ENCODE data around the gene SH3GL1.

Gene SH3GL1

DNA sequence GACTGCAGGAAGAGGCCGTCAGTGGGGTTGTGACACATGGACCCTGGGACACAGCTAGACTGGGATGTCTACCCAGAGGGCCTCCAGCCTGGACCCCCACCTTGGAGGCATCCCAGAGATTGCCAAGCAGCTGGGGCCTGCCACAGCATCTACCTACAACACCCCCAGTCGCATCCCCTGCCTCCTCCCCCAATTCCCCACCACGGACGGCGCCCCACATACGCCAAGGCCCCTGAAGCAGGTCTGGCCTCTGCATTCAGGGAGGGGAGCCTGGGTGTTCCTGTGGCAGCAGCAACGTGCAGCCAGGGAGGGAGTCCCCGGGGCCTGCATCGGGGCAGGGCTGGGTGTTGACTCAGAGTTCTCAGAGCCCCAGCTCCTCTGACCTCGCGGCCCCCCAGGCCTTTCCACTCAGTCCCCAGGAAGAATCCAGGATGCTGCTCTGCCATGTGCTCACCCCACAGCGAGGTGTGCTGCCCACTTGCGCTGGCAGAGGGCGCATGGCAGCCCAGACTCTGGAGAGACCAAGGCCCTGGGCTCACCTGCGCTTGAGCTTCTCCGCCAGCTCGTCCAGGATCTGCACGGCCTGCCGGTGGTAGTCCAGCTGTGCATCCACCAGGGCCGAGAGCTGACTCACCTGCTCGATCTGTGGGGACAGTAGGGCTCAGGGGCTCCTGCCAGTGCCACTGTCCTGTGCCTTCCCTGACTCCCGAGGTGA, 37.4 kb downstream of the SH3GL1 start:
- in situ Hi-C loops (cut with MboI; ENCODE audit: low sequenced_read_pairs) = no loop called here
- H3K9me3 ChIP-seq = no peaks in the 10 kb centered on the region
- H3K4me3 ChIP-seq = no peak overlapping the region
- H3K36me3 ChIP-seq (replicated peaks) = peaks cover 69% of the 10 kb centered on the region
- H3K27me3 ChIP-seq (ENCODE audit: low read depth) = no peaks in the 10 kb centered on the region
- no peak for DNase-seq (ENCODE audit: low spot score in 2 of 2)
- H3K4me1 ChIP-seq = no peaks in the 10 kb centered on the region

- DNase-seq (ENCODE audit: low spot score in 2 of 2) = no peak
- in situ Hi-C loops (cut with MboI; ENCODE audit: low sequenced_read_pairs) = no loop called here
- no peaks in the 10 kb centered on the region for H3K9me3 ChIP-seq
- no peak overlapping the region for H3K4me3 ChIP-seq
- H3K4me1 ChIP-seq = no peaks in the 10 kb centered on the region
- H3K36me3 ChIP-seq (replicated peaks) = peaks cover 67% of the 10 kb centered on the region
- H3K27me3 ChIP-seq (ENCODE audit: low read depth) = no peaks in the 10 kb centered on the region
Observed at GRCh38 chr19:4362101-4362828, 38.1 kb downstream of the SH3GL1 start.

- in situ Hi-C loops (cut with MboI; ENCODE audit: low sequenced_read_pairs) = no loop called here
- Histone ChIP-seq H3K4me1 (no peaks in the 10 kb centered on the region), H3K9me3 (no peaks in the 10 kb centered on the region), H3K36me3 (replicated peaks) (peaks cover 67% of the 10 kb centered on the region), H3K4me3 (no peak overlapping the region), H3K27me3 (ENCODE audit: low read depth) (no peaks in the 10 kb centered on the region)
- no peak for DNase-seq (ENCODE audit: low spot score in 2 of 2)
Observed at GRCh38 chr19:4361152-4362046, 38.9 kb downstream of the SH3GL1 start.

DNA sequence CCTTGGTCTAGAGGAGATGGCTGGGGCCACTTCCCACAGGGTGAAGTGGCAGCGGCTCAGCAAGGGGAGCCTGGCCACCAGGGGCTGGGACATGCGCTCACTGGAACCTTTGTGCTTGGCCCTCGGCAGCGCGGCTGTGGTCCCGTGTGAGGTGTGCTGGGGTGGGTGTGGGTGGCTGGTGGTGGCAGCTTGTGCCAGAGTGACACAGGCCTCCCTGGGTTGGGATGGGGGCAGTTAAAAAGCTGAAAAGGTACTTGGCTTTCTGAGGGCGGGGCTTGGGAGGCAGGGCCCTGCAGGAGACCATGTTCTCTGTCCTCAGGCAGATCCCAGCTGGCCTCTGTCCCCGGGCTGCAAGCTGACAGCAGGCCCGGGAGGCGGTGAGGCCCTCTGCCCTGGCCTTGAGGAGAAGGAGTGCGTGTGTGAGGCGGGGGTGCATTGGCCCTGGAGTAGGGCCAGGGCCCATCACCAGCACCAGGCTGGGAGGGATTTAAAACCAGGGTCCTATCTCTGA, 39.7 kb downstream of the SH3GL1 start:
- peak in 1 of 2 experiments; percentile 31 for DNase-seq (ENCODE audit: low spot score in 2 of 2)
- Histone ChIP-seq H3K4me3 (no peak overlapping the region), H3K36me3 (replicated peaks) (peaks cover 60% of the 10 kb centered on the region), H3K9me3 (no peaks in the 10 kb centered on the region), H3K27me3 (ENCODE audit: low read depth) (no peaks in the 10 kb centered on the region), H3K4me1 (no peaks in the 10 kb centered on the region)
- in situ Hi-C loops (cut with MboI; ENCODE audit: low sequenced_read_pairs) = no loop called here

GRCh38 chr19:4360081-4360569, 40.2 kb downstream of the SH3GL1 start:
- Histone ChIP-seq H3K27me3 (ENCODE audit: low read depth) (no peaks in the 10 kb centered on the region), H3K4me1 (no peaks in the 10 kb centered on the region), H3K4me3 (no peak overlapping the region), H3K36me3 (replicated peaks) (peaks cover 54% of the 10 kb centered on the region), H3K9me3 (no peaks in the 10 kb centered on the region)
- in situ Hi-C loops (cut with MboI; ENCODE audit: low sequenced_read_pairs) = no loop called here
- DNase-seq (ENCODE audit: low spot score in 2 of 2) = no peak

- Histone ChIP-seq H3K4me1 (no peaks in the 10 kb centered on the region), H3K9me3 (no peaks in the 10 kb centered on the region), H3K36me3 (replicated peaks) (peaks cover 53% of the 10 kb centered on the region), H3K4me3 (no peak overlapping the region), H3K27me3 (ENCODE audit: low read depth) (no peaks in the 10 kb centered on the region)
- in situ Hi-C loops (cut with MboI; ENCODE audit: low sequenced_read_pairs) = no loop called here
- DNase-seq (ENCODE audit: low spot score in 2 of 2) = no peak
Observed at GRCh38 chr19:4359627-4360000, 40.7 kb downstream of the SH3GL1 start.

DNA sequence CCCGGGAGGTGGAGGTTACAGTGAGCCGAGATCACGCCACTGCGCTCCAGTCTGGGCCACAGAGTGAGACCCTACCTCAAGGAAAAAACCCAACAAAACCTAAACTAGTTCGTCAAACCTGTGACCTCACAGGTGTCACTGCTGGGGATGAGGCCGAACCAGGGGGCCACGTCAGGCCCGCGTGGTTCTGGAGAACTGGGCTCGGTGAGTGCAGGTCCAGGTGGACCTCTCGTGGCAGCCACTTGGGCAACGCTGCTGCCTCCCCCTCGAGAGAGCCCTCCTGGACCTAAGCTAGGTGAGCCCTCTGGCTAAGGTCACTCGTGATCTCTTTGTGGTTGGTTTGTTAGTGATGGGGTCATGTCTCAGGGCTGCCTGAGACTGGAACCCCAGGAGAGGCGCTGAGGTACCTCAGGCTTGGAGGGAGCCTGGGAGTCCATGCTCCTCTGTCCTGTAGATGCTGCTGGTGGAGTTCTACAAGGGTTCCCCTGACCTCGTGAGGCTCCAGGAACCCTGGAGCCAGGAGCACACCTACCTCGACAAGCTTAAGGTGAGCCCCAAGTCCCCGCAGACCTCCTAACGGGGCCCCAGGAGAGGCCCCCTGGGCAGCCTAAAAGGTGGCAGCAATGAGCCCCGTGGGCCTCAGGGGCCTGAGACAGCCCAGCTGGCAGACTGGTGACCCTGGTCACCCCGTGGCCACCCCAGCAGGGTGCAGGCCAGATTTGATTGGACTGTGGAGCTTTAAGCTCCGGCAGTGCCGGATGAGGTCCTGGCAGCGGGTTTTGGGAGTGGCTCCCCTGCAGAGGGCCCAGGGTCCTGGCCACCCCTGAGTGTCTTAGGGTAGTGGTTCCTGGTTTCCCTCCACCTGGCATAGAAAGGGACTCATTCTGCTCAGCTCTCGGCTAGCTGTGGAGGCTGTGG, 41.4 kb downstream of the SH3GL1 start:
- in situ Hi-C loops (cut with MboI; ENCODE audit: low sequenced_read_pairs) = no loop called here
- Histone ChIP-seq H3K4me3 (no peak overlapping the region), H3K36me3 (replicated peaks) (peaks cover 51% of the 10 kb centered on the region)

GRCh38 chr19:4357921-4358326, 42.4 kb downstream of the SH3GL1 start:
- Histone ChIP-seq H3K9me3 (no peaks in the 10 kb centered on the region), H3K27me3 (ENCODE audit: low read depth) (no peaks in the 10 kb centered on the region), H3K4me1 (no peaks in the 10 kb centered on the region), H3K36me3 (replicated peaks) (peaks cover 44% of the 10 kb centered on the region), H3K4me3 (no peak overlapping the region)
- no peak for DNase-seq (ENCODE audit: low spot score in 2 of 2)
- in situ Hi-C loops (cut with MboI; ENCODE audit: low sequenced_read_pairs) = no loop called here

More for the DNA sequence above, 41.4 kb downstream of the SH3GL1 start:
- Histone ChIP-seq H3K9me3 (no peaks in the 10 kb centered on the region), H3K27me3 (ENCODE audit: low read depth) (no peaks in the 10 kb centered on the region), H3K4me1 (no peaks in the 10 kb centered on the region)
- no peak for DNase-seq (ENCODE audit: low spot score in 2 of 2)

- Histone ChIP-seq H3K4me1 (no peaks in the 10 kb centered on the region), H3K27me3 (ENCODE audit: low read depth) (no peaks in the 10 kb centered on the region), H3K4me3 (no peak overlapping the region), H3K9me3 (no peaks in the 10 kb centered on the region), H3K36me3 (replicated peaks) (peaks cover 37% of the 10 kb centered on the region)
- in situ Hi-C loops (cut with MboI; ENCODE audit: low sequenced_read_pairs) = no loop called here
- DNase-seq (ENCODE audit: low spot score in 2 of 2) = no peak
Observed at GRCh38 chr19:4357095-4357797, 43.1 kb downstream of the SH3GL1 start.

GRCh38 chr19:4354897-4355296, 45.5 kb downstream of the SH3GL1 start:
- Histone ChIP-seq H3K4me3 (no peak overlapping the region), H3K36me3 (replicated peaks) (peaks cover 28% of the 10 kb centered on the region), H3K27me3 (ENCODE audit: low read depth) (no peaks in the 10 kb centered on the region), H3K9me3 (no peaks in the 10 kb centered on the region), H3K4me1 (no peaks in the 10 kb centered on the region)
- no peak for DNase-seq (ENCODE audit: low spot score in 2 of 2)
- in situ Hi-C loops (cut with MboI; ENCODE audit: low sequenced_read_pairs) = loop anchor here (5.0 kb wide), 1 partner anchor 88 kb away; no protein-coding TSS in a partner anchor

DNA sequence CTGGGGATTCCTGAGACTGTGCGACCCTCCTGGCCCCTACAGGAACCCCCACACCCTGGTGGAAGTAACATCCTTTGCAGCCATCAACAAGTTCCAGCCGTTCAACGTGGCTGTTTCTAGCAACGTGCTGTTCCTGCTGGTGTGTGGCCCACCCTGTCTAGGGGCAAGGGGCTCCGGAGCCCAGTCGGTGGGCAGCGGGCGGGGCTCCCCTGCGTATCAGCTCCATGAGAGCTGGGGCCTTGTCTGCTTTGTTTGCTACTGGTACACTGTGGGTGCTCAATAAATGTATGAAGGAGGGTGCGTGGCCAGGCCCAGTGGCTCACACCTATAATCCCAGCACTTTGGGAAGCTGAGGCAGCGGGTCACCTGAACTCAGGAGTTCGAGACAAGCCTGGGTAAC, 46.1 kb downstream of the SH3GL1 start:
- no peaks in the 10 kb centered on the region for H3K9me3 ChIP-seq
- no peak overlapping the region for H3K4me3 ChIP-seq
- DNase-seq (ENCODE audit: low spot score in 2 of 2) = no peak
- no peaks in the 10 kb centered on the region for H3K4me1 ChIP-seq
- H3K27me3 ChIP-seq (ENCODE audit: low read depth) = no peaks in the 10 kb centered on the region
- H3K36me3 ChIP-seq (replicated peaks) = peaks cover 21% of the 10 kb centered on the region
- in situ Hi-C loops (cut with MboI; ENCODE audit: low sequenced_read_pairs) = loop anchor here (5.0 kb wide), 1 partner anchor 87 kb away; no protein-coding TSS in a partner anchor

- peaks cover 12% of the 10 kb centered on the region for H3K36me3 ChIP-seq (replicated peaks)
- H3K27me3 ChIP-seq (ENCODE audit: low read depth) = no peaks in the 10 kb centered on the region
- H3K4me1 ChIP-seq = no peaks in the 10 kb centered on the region
- no peaks in the 10 kb centered on the region for H3K9me3 ChIP-seq
- in situ Hi-C loops (cut with MboI; ENCODE audit: low sequenced_read_pairs) = loop anchor here (5.0 kb wide), 1 partner anchor 85 kb away; no protein-coding TSS in a partner anchor
- DNase-seq (ENCODE audit: low spot score in 2 of 2) = peak in 1 of 2 experiments; percentile 76
- no peak overlapping the region for H3K4me3 ChIP-seq
Observed at GRCh38 chr19:4352701-4353121, 47.6 kb downstream of the SH3GL1 start.
